Astrocyte of the spinal cord (primary cell): Measurements from ENCODE around the gene PCNT.

ENCODE experiments used
- DNase-seq: peaks from one replicate; pipeline ENCODE4 v3.0.0; 2011; ENCODE audit warnings: low read depth, low spot score
- H3K4me3 ChIP-seq: 2 replicates; pipeline ENCODE4 v1.5.1; 2011; ENCODE audit warnings: low read depth, mild to moderate bottlenecking, low read length, moderate library complexity
- CTCF ChIP-seq: IDR thresholded peaks from 2 replicates; pipeline ENCODE4 v1.5.1; 2012; ENCODE audit warnings: low read depth, mild to moderate bottlenecking, low read length, inconsistent platforms
- in situ Hi-C: cut with HindIII; loops from 2 replicates; pipeline ENCODE4 v1.10.0; 2017; ENCODE audit warnings: low sequenced_read_pairs

Gene PCNT

GRCh38 chr21:46329796-46330195 is 5.8 kb downstream of the PCNT start:
- TF ChIP-seq CTCF, result no peak
- no peak for DNase-seq
- no peak overlapping the region for H3K4me3 ChIP-seq
- in situ Hi-C loops, result no loop called here

GRCh38 chr21:46334351-46335140 is 10.6 kb downstream of the PCNT start:
- no peak for DNase-seq
- TF ChIP-seq CTCF, result no peak
- in situ Hi-C loops, result no loop called here
- no peak overlapping the region for H3K4me3 ChIP-seq

GRCh38 chr21:46336603-46337002 is 12.6 kb downstream of the PCNT start:
- no peak overlapping the region for H3K4me3 ChIP-seq
- TF ChIP-seq CTCF, result no peak
- in situ Hi-C loops, result no loop called here
- DNase-seq, result no peak

GRCh38 chr21:46340998-46341397 is 17.0 kb downstream of the PCNT start:
- TF ChIP-seq CTCF, result no peak
- in situ Hi-C loops, result no loop called here
- no peak for DNase-seq
- H3K4me3 ChIP-seq, result no peak overlapping the region

- in situ Hi-C loops, result no loop called here
- DNase-seq, result no peak
- H3K4me3 ChIP-seq, result no peak overlapping the region
- no peak for TF ChIP-seq CTCF
Measured at GRCh38 chr21:46344219-46344915, 20.4 kb downstream of the PCNT start.

GRCh38 chr21:46345861-46346260 is 21.9 kb downstream of the PCNT start:
- TF ChIP-seq CTCF, result no peak
- no peak overlapping the region for H3K4me3 ChIP-seq
- in situ Hi-C loops, result no loop called here
- DNase-seq, result no peak
